Measurements from ENCODE around the gene ACTR6. TPM values are rescaled to one million over a fixed set of nuclear protein-coding genes. Genes with fewer than 3 reads are reported as not detected.

Gene ACTR6
- total RNA-seq (2012; rRNA removed): 13.8 and 17.0 TPM in 2 replicates

- Histone ChIP-seq H3K36me3 (ENCODE audit: insufficient read depth, low read length) (peaks cover 2% of the 10 kb centered on the region), H3K4me1 (ENCODE audit: control insufficient read depth, insufficient read depth, low read length) (peaks cover 15% of the 10 kb centered on the region), H3K9me3 (replicated peaks; ENCODE audit: low read length) (no peaks in the 10 kb centered on the region), H3K4me2 (ENCODE audit: low read length) (peak within 1 kb of the TSS; percentile 83), H3K27me3 (ENCODE audit: control insufficient read depth, insufficient read depth, low read length) (no peaks in the 10 kb centered on the region), H3K9ac (ENCODE audit: low read depth, low read length) (peak within 1 kb of the TSS; percentile 90), H3K4me3 (ENCODE audit: low read length) (peak within 1 kb of the TSS; percentile 85)
Measured at GRCh38 chr12:100200463-100201181, at the start of gene ACTR6. ACTR6 (plus strand) TSS chr12:100200815; CDS start chr12:100200852, 37 bp downstream.

- no peaks in the 10 kb centered on the region for H3K4me1 ChIP-seq (ENCODE audit: control insufficient read depth, insufficient read depth, low read length)
- H3K27me3 ChIP-seq (ENCODE audit: control insufficient read depth, insufficient read depth, low read length): no peaks in the 10 kb centered on the region
- no peak overlapping the region for H3K4me3 ChIP-seq (ENCODE audit: low read length)
- no peak overlapping the region for H3K9ac ChIP-seq (ENCODE audit: low read depth, low read length)
- no peaks in the 10 kb centered on the region for H3K36me3 ChIP-seq (ENCODE audit: insufficient read depth, low read length)
- H3K4me2 ChIP-seq (ENCODE audit: low read length): no peak overlapping the region
- H3K9me3 ChIP-seq (replicated peaks; ENCODE audit: low read length): no peaks in the 10 kb centered on the region
Measured at GRCh38 chr12:100151769-100152168, 48.8 kb upstream of the ACTR6 start.

DNA sequence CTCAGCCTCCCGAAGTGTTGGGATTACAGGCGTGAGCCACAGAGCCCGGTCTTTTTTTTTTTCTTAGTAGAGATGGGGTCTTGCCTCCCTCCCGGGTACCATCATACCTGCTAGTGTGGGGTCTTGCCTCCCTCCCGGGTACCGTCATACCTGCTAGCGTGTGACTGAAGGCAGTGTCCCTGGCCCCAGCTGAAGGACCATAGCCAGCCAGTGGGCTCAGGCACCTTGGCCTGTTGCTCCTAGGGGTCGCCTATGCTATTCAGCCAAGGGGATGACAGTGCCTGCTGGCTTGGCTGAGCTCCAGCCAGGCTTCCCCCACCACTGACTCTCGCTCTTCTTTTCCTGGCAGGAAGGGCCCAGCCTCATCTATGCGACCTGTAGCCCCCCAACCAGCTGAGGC is 47.5 kb upstream of the ACTR6 start:
- no peak overlapping the region for H3K4me2 ChIP-seq (ENCODE audit: low read length)
- H3K9ac ChIP-seq (ENCODE audit: low read depth, low read length): no peak overlapping the region
- no peaks in the 10 kb centered on the region for H3K36me3 ChIP-seq (ENCODE audit: insufficient read depth, low read length)
- no peaks in the 10 kb centered on the region for H3K4me1 ChIP-seq (ENCODE audit: control insufficient read depth, insufficient read depth, low read length)
- no peaks in the 10 kb centered on the region for H3K9me3 ChIP-seq (replicated peaks; ENCODE audit: low read length)
- H3K27me3 ChIP-seq (ENCODE audit: control insufficient read depth, insufficient read depth, low read length): no peaks in the 10 kb centered on the region
- H3K4me3 ChIP-seq (ENCODE audit: low read length): no peak overlapping the region

DNA sequence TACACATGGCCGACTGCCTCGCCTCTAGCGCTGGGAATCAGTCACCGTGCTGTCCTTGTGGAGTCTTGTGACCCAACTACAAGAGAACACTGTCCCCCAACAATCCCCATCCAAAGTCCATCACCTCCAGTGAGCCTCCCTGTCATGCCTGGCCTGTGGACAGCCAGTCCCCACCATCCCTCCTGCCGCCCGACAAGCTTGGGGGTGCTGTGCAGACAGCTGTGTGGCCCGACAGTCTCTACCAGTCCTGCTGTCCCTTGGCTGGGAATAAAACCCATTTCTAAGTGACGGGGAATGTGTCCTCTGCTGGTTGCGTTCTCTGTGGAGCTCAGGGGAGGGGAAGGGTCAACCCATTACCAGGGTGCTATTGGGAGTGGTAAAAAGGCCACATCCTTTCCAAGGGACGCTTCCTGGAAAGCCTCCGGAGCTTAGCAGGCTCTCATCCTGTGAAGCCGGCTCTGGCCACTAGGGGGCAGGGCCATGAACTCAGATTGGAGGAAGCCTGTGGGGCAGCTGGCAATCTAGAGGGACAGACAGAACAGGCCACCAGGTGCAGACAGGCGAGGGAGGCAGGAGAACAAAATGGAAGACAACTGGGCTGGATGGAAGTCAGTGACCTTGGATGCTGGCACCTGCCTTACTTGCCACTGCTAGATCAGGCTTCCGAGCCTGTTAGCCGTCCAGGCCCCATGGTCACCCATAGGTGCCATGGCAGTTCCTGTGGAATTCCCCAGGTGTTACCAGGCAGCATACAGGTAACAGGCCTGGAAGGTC is 46.0 kb upstream of the ACTR6 start:
- Histone ChIP-seq H3K4me3 (ENCODE audit: low read length) (no peak overlapping the region), H3K9me3 (replicated peaks; ENCODE audit: low read length) (no peaks in the 10 kb centered on the region), H3K4me2 (ENCODE audit: low read length) (no peak overlapping the region), H3K4me1 (ENCODE audit: control insufficient read depth, insufficient read depth, low read length) (no peaks in the 10 kb centered on the region), H3K27me3 (ENCODE audit: control insufficient read depth, insufficient read depth, low read length) (no peaks in the 10 kb centered on the region), H3K36me3 (ENCODE audit: insufficient read depth, low read length) (no peaks in the 10 kb centered on the region), H3K9ac (ENCODE audit: low read depth, low read length) (no peak overlapping the region)

- Histone ChIP-seq H3K4me1 (ENCODE audit: control insufficient read depth, insufficient read depth, low read length) (no peaks in the 10 kb centered on the region), H3K27me3 (ENCODE audit: control insufficient read depth, insufficient read depth, low read length) (no peaks in the 10 kb centered on the region), H3K36me3 (ENCODE audit: insufficient read depth, low read length) (no peaks in the 10 kb centered on the region), H3K4me2 (ENCODE audit: low read length) (no peak overlapping the region), H3K9ac (ENCODE audit: low read depth, low read length) (no peak overlapping the region), H3K9me3 (replicated peaks; ENCODE audit: low read length) (no peaks in the 10 kb centered on the region), H3K4me3 (ENCODE audit: low read length) (no peak overlapping the region)
Measured at GRCh38 chr12:100156731-100157426, 43.7 kb upstream of the ACTR6 start.

- Histone ChIP-seq H3K4me2 (ENCODE audit: low read length) (no peak overlapping the region), H3K4me1 (ENCODE audit: control insufficient read depth, insufficient read depth, low read length) (no peaks in the 10 kb centered on the region), H3K4me3 (ENCODE audit: low read length) (no peak overlapping the region)
Measured at GRCh38 chr12:100157427-100157821, 43.2 kb upstream of the ACTR6 start.

GRCh38 chr12:100158535-100158934 is 42.1 kb upstream of the ACTR6 start:
- H3K9ac ChIP-seq (ENCODE audit: low read depth, low read length): no peak overlapping the region
- H3K4me1 ChIP-seq (ENCODE audit: control insufficient read depth, insufficient read depth, low read length): peaks cover under 1% of the 10 kb centered on the region
- no peaks in the 10 kb centered on the region for H3K27me3 ChIP-seq (ENCODE audit: control insufficient read depth, insufficient read depth, low read length)
- no peak overlapping the region for H3K4me2 ChIP-seq (ENCODE audit: low read length)
- H3K36me3 ChIP-seq (ENCODE audit: insufficient read depth, low read length): no peaks in the 10 kb centered on the region
- H3K9me3 ChIP-seq (replicated peaks; ENCODE audit: low read length): no peaks in the 10 kb centered on the region
- H3K4me3 ChIP-seq (ENCODE audit: low read length): no peak overlapping the region

More at GRCh38 chr12:100157427-100157821, 43.2 kb upstream of the ACTR6 start:
- H3K9ac ChIP-seq (ENCODE audit: low read depth, low read length): no peak overlapping the region
- H3K36me3 ChIP-seq (ENCODE audit: insufficient read depth, low read length): no peaks in the 10 kb centered on the region
- H3K27me3 ChIP-seq (ENCODE audit: control insufficient read depth, insufficient read depth, low read length): no peaks in the 10 kb centered on the region
- no peaks in the 10 kb centered on the region for H3K9me3 ChIP-seq (replicated peaks; ENCODE audit: low read length)

- no peak overlapping the region for H3K9ac ChIP-seq (ENCODE audit: low read depth, low read length)
- no peaks in the 10 kb centered on the region for H3K9me3 ChIP-seq (replicated peaks; ENCODE audit: low read length)
- H3K27me3 ChIP-seq (ENCODE audit: control insufficient read depth, insufficient read depth, low read length): no peaks in the 10 kb centered on the region
- no peak overlapping the region for H3K4me3 ChIP-seq (ENCODE audit: low read length)
- no peak overlapping the region for H3K4me2 ChIP-seq (ENCODE audit: low read length)
- peaks cover 7% of the 10 kb centered on the region for H3K4me1 ChIP-seq (ENCODE audit: control insufficient read depth, insufficient read depth, low read length)
- no peaks in the 10 kb centered on the region for H3K36me3 ChIP-seq (ENCODE audit: insufficient read depth, low read length)
Measured at GRCh38 chr12:100159391-100160104, 41.1 kb upstream of the ACTR6 start.

DNA sequence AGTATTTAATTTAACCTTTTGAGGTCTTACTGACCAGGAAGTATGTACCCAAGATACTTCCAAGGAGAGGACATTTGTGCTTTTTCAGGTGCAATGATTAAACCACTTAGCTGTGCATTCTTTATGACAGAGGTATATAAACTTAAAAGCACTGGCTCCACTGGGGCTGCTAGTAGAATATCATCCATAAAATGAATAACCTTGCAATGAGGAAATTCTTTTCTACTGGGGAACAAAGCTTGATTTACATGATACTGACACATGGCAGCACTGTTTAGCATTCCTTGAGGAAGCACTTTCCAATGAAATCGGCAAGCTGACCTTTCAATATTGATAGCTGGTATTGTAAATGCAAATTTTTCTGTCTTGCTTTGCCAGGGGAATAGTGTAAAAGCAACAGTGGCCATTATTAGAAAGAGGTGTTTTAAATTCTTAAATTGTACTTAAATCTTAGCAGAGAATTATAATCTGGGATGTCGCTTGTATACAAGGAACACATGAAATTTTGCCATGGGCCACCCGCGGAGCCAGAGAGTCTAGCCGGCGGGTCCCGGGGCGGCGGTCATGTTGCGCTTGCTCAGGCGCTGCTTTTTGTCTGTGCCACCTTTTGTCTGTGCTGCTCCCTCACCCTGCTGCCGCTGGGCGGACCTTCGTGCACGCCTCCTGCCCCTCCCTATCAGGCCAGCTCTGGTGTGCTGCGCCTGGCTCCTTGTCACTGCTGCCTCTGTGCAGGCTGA is 37.0 kb upstream of the ACTR6 start:
- no peaks in the 10 kb centered on the region for H3K36me3 ChIP-seq (ENCODE audit: insufficient read depth, low read length)
- peaks cover 7% of the 10 kb centered on the region for H3K4me1 ChIP-seq (ENCODE audit: control insufficient read depth, insufficient read depth, low read length)
- no peaks in the 10 kb centered on the region for H3K9me3 ChIP-seq (replicated peaks; ENCODE audit: low read length)
- H3K4me2 ChIP-seq (ENCODE audit: low read length): peak overlapping the region; percentile 78
- peaks cover 11% of the 10 kb centered on the region for H3K27me3 ChIP-seq (ENCODE audit: control insufficient read depth, insufficient read depth, low read length)
- peak overlapping the region; percentile 58 for H3K4me3 ChIP-seq (ENCODE audit: low read length)
- peak overlapping the region; percentile 3 for H3K9ac ChIP-seq (ENCODE audit: low read depth, low read length)

GRCh38 chr12:100164153-100164704 is 36.4 kb upstream of the ACTR6 start:
- Histone ChIP-seq H3K9me3 (replicated peaks; ENCODE audit: low read length) (no peaks in the 10 kb centered on the region), H3K36me3 (ENCODE audit: insufficient read depth, low read length) (no peaks in the 10 kb centered on the region), H3K27me3 (ENCODE audit: control insufficient read depth, insufficient read depth, low read length) (peaks cover 11% of the 10 kb centered on the region), H3K4me2 (ENCODE audit: low read length) (peak overlapping the region; percentile 78), H3K4me3 (ENCODE audit: low read length) (peak overlapping the region; percentile 58), H3K4me1 (ENCODE audit: control insufficient read depth, insufficient read depth, low read length) (peaks cover 7% of the 10 kb centered on the region), H3K9ac (ENCODE audit: low read depth, low read length) (peak overlapping the region; percentile 3)

Measured in skeletal muscle satellite cell (primary cell).